K562 (cell line): ENCODE data around the gene PHF10. TPM values are rescaled to one million over a fixed set of nuclear protein-coding genes. Genes with fewer than 3 reads are reported as not detected.

Experiments
- ARID2 ChIP-seq: fragments of 450-650 bp; IDR thresholded peaks from 2 replicates; pipeline ENCODE4 v1.6.1; 2017; ENCODE audit warnings: antibody characterized with exemption, mild to moderate bottlenecking
- CAMTA2 ChIP-seq: fragments of 250-450 bp; sonication (Bioruptor Pico); conservative IDR thresholded peaks from 2 replicates; pipeline ENCODE4 v1.5.1; 2022
- CBX1 ChIP-seq: sonication (generic); IDR thresholded peaks from 2 replicates; pipeline ENCODE4 v1.6.1; 2016; ENCODE audit warnings: antibody characterized with exemption, low read depth, mild to moderate bottlenecking
- COPS2 ChIP-seq: fragments of 450-650 bp; conservative IDR thresholded peaks from 2 replicates; pipeline ENCODE4 v1.6.1; 2016; ENCODE audit warnings: mild to moderate bottlenecking, moderate library complexity
- GTF2A2 ChIP-seq: IDR thresholded peaks from 2 replicates; pipeline ENCODE4 v1.6.1; 2016; ENCODE audit warnings: mild to moderate bottlenecking, missing genetic modification characterization, missing compliant biosample characterization
- HDGF ChIP-seq: fragments of 450-650 bp; IDR thresholded peaks from 2 replicates; pipeline ENCODE4 v1.6.1; 2016
- HMG20A ChIP-seq: fragments of 450-650 bp; formaldehyde crosslinking; conservative IDR thresholded peaks from 2 replicates; pipeline ENCODE4 v1.4.0; 2020; ENCODE audit warnings: mild to moderate bottlenecking, mixed read lengths
- HMGN3 ChIP-seq: IDR thresholded peaks from 2 replicates; pipeline ENCODE4 v1.6.1; 2011; ENCODE audit warnings: borderline replicate concordance, low read depth, mild to moderate bottlenecking, mixed read lengths, low read length; ENCODE audit not compliant: insufficient read length; ENCODE audit errors: extremely low read depth
- HSF4 ChIP-seq: fragments of 250-450 bp; sonication (Bioruptor Pico); IDR thresholded peaks from 2 replicates; pipeline ENCODE4 v2.1.2; 2022; ENCODE audit warnings: mild to moderate bottlenecking, moderate library complexity, borderline replicate concordance
- JUN ChIP-seq, 2 experiments: sonication (generic) in 1 of 2; formaldehyde crosslinking in 1 of 2; IDR thresholded peaks; 2 replicates each; pipeline versions ENCODE4 v1.6.1 to v1.8.0; 2012 to 2022; ENCODE audit warnings: borderline replicate concordance in 2 of 2, mild to moderate bottlenecking in 2 of 2, improper control_type of control experiment in 1 of 2, low read depth in 1 of 2, low read length in 1 of 2, missing genetic modification reagents in 1 of 2
- KAT7 ChIP-seq: sonication (generic); formaldehyde crosslinking; IDR thresholded peaks from 2 replicates; pipeline ENCODE4 v1.8.0; 2022; ENCODE audit warnings: missing genetic modification reagents, mild to moderate bottlenecking, borderline replicate concordance
- KLF10 ChIP-seq: fragments of 250-450 bp; sonication (Bioruptor Pico); IDR thresholded peaks from 2 replicates; pipeline ENCODE4 v1.6.1; 2021; ENCODE audit warnings: matching md5 sums
- MED1 ChIP-seq: sonication (generic); formaldehyde crosslinking; IDR thresholded peaks from 2 replicates; pipeline ENCODE4 v1.8.1; 2023; ENCODE audit warnings: missing genetic modification reagents, borderline replicate concordance
- NFYB ChIP-seq: IDR thresholded peaks from 2 replicates; pipeline ENCODE4 v1.6.1; 2011; ENCODE audit warnings: mild to moderate bottlenecking, moderate library complexity; ENCODE audit not compliant: insufficient read length; ENCODE audit errors: extremely low read depth
- NRF1 ChIP-seq, 2 experiments: fragments of 450-650 bp; IDR thresholded peaks in 1 of 2; conservative IDR thresholded peaks in 1 of 2; 2 replicates each; pipeline ENCODE4 v1.6.1; 2014; ENCODE audit warnings: mild to moderate bottlenecking in 2 of 2
- PHF20 ChIP-seq: fragments of 450-650 bp; IDR thresholded peaks from 2 replicates; pipeline ENCODE4 v1.6.1; 2018; ENCODE audit not compliant: partially characterized antibody
- RBM39 ChIP-seq: fragments of 200-400 bp; formaldehyde crosslinking; optimal IDR thresholded peaks from 2 replicates; pipeline ENCODE3; 2018; ENCODE audit warnings: low read depth, low read length
- SMAD3 ChIP-seq: fragments of 450-650 bp; formaldehyde crosslinking; conservative IDR thresholded peaks from 2 replicates; pipeline ENCODE4 v1.4.0; 2020; ENCODE audit warnings: mild to moderate bottlenecking
- TAF7 ChIP-seq: fragments of 450-650 bp; IDR thresholded peaks from 2 replicates; pipeline ENCODE4 v1.6.1; 2016; ENCODE audit warnings: missing genetic modification characterization, missing compliant biosample characterization
- ZBTB5 ChIP-seq: fragments of 450-650 bp; IDR thresholded peaks from 2 replicates; pipeline ENCODE4 v1.6.1; 2017; ENCODE audit warnings: antibody characterized with exemption
- ZNF24 ChIP-seq: fragments of 450-650 bp; IDR thresholded peaks from 2 replicates; pipeline ENCODE4 v1.6.1; 2016
- ZNF263 ChIP-seq: sonication (generic); formaldehyde crosslinking; IDR thresholded peaks from 2 replicates; pipeline ENCODE4 v1.8.0; 2022; ENCODE audit warnings: mild to moderate bottlenecking, missing genetic modification reagents, borderline replicate concordance
- ZNF280B ChIP-seq: fragments of 250-450 bp; sonication (Bioruptor Pico); IDR thresholded peaks from 2 replicates; pipeline ENCODE4 v1.5.1; 2021; ENCODE audit warnings: mild to moderate bottlenecking
- ZNF449 ChIP-seq: fragments of 250-450 bp; sonication (Bioruptor Pico); IDR thresholded peaks from 2 replicates; pipeline ENCODE4 v1.8.0; 2022; ENCODE audit warnings: moderate library complexity, mild to moderate bottlenecking, inconsistent platforms
- ZNF551 ChIP-seq: fragments of 250-450 bp; sonication (Bioruptor Pico); IDR thresholded peaks from 2 replicates; pipeline ENCODE4 v1.5.0; 2021; ENCODE audit warnings: mild to moderate bottlenecking, moderate library complexity
- polyA plus RNA-seq, 8 experiments: library from polyadenylated mRNA; depleted of rRNA in 4 of 8; stranded (reverse) in 5 of 8; unstranded in 3 of 8; fragments of >200 nt; fragmentation: Nextera tagmentation in 2 of 8; fragmentation: Illumina TruSeq in 1 of 8; extraction: Ambion mirVana in 2 of 8; extraction: Trizol in 1 of 8; gene quantifications; 2 replicates each; pipeline versions ENCODE4 v1.2.1 to v1.2.3, GENCODE V29; 2011 to 2014; ENCODE audit warnings: inconsistent platforms in 1 of 8, missing spikeins in 1 of 8
- total RNA-seq, 7 experiments: library from RNA; depleted of rRNA in 6 of 7; stranded (reverse); fragments of >200 nt in 6 of 7; fragmentation: Illumina TruSeq in 2 of 7; extraction: Trizol in 2 of 7; gene quantifications; 2 replicates each; pipeline versions ENCODE4 v1.2.1 to v1.2.3, GENCODE V29; 2011 to 2021; ENCODE audit warnings: low replicate concordance in 1 of 7

Gene PHF10
- total and polyA plus RNA-seq, 9 of the 15 experiments (the other 6 are each of a cell fraction or from before 2014, with no cell fraction given) = 23.9 to 88.9 (median 46.0) TPM

GRCh38 chr6:169766921-169767736 lies 42.8 kb upstream of the PHF10 start (continued):
- TF ChIP-seq NRF1 (conservative IDR thresholded peaks at IDR 0.05 in 1 of 2, IDR thresholded peaks at IDR 0.05 in 1 of 2) (no peak), KLF10 (CRISPR knock-in tag) (no peak), HMGN3 (no peak), ZNF263 (no peak), ZNF280B (CRISPR knock-in tag) (no peak), TAF7 (tag) (no peak), HSF4 (CRISPR knock-in tag) (no peak), ARID2 (no peak), SMAD3 (CRISPR knock-in tag) (no peak), ZNF551 (CRISPR knock-in tag) (no peak), NFYB (no peak), GTF2A2 (tag) (no peak), ZNF24 (no peak), HMG20A (CRISPR knock-in tag) (no peak), ZBTB5 (no peak), RBM39 (no peak), MED1 (CRISPR knock-in tag) (no peak), KAT7 (CRISPR knock-in tag) (no peak), PHF20 (no peak), CAMTA2 (CRISPR knock-in tag) (no peak), COPS2 (no peak), ZNF449 (no peak), HDGF (0 out of 2 replicates have a peak, but pooled peaks have one; percentile 53), CBX1 (no peak), JUN (IDR thresholded peaks at IDR 0.05; ENCODE audit: borderline replicate concordance, low read depth, low read length) (no peak), JUN (CRISPR knock-in tag; IDR thresholded peaks at IDR 0.05; ENCODE audit: borderline replicate concordance) (no peak)
